ENCODE measurements around the gene CRTC3.
"Not testable (repeated sequence)": the region's sequence is repeated elsewhere in the genome, so short reads cannot be mapped to it uniquely, and the experiment has no call there.

The CRTC3 gene

DNA sequence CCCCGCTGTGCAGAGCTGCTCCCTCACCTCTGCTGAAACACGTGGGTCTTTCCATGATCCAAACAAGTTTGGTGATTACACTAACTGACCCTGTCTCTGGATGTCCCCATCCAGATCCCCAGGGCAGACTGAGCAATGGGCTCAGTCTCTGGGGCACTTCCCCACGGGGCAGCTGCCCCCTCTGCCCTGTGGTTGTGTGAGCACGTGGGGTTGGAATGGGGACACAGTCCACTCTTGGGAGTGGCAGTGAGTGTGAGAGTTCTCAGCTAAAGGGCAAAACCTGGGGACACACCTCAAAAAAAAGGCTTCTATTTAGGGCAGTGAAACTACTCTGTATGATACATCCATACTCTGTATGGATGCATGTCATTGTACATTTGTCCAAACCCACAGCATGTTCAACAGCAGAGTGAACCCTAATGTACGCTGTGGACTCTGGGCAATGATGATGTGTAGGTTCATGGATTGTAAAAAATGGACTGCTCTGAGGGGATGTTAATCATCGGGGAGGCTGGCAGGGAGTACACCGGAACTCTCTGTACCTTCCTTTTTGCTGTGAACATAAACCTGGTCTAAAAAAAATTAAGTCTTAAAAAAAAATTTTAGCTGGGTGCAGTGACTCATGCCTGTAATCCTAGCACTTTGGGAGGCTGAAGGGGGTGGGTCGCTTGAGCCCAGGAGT, 137.5 kb downstream of the CRTC3 start:
- no peaks in the 10 kb centered on the region for H3K36me3 ChIP-seq (ENCODE audit: insufficient read depth, insufficient read length, low read length)
- no peak for DNase-seq (ENCODE audit: low read depth, low spot score)
- no peak overlapping the region for H3K4me3 ChIP-seq (ENCODE audit: insufficient read length, low read depth)
- TF ChIP-seq YY1 (IDR thresholded peaks at IDR 0.05; ENCODE audit: insufficient read depth, insufficient read length) (no peak), SUZ12 (IDR thresholded peaks at IDR 0.05; ENCODE audit: extremely low read depth, insufficient read depth, insufficient read length) (no peak), ZNF274 (IDR thresholded peaks at IDR 0.05; ENCODE audit: low read depth, low read length) (no peak)
- no peaks in the 10 kb centered on the region for H3K27me3 ChIP-seq (ENCODE audit: insufficient read depth, insufficient read length)
- H3K9me3 ChIP-seq (ENCODE audit: insufficient read depth, low read length), result no peaks in the 10 kb centered on the region
- no peak overlapping the region for H3K9ac ChIP-seq (ENCODE audit: insufficient read length, low read depth)
- H3K4me1 ChIP-seq (ENCODE audit: insufficient read depth, insufficient read length), result peaks cover 4% of the 10 kb centered on the region

- not testable (repeated sequence) for H3K4me3 ChIP-seq (ENCODE audit: insufficient read length, low read depth)
These were observed 138.1 kb downstream of the CRTC3 start for GRCh38 chr15:90667755-90668345.

GRCh38 chr15:90670631-90671030, 140.9 kb downstream of the CRTC3 start:
- DNase-seq (ENCODE audit: low read depth, low spot score); H3K9me3 ChIP-seq (ENCODE audit: insufficient read depth, low read length): not testable (repeated sequence)

More at GRCh38 chr15:90667755-90668345, 138.1 kb downstream of the CRTC3 start:
- not testable (repeated sequence) for H3K9ac ChIP-seq (ENCODE audit: insufficient read length, low read depth); H3K36me3 ChIP-seq (ENCODE audit: insufficient read depth, insufficient read length, low read length); H3K9me3 ChIP-seq (ENCODE audit: insufficient read depth, low read length); H3K4me1 ChIP-seq (ENCODE audit: insufficient read depth, insufficient read length); DNase-seq (ENCODE audit: low read depth, low spot score); H3K27me3 ChIP-seq (ENCODE audit: insufficient read depth, insufficient read length)

DNA sequence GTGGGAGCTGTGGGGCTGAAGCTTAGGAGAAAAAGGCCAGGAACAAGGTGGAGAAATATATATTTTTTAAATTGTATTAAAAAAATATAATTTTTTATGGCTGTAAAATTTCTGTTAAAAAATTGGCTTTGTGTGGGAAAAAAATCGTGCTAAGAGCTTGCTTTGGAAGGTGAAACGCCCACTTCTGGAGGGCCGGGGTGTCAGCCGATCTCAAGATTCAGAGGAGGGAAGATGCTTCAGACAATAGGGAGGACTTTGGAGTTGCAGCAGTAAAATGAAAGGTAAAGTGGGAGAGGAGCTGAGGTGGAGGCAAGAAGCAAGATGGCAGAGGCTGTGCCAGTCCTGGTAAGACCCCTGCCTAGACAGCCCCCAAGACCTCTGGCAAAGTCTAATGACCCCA, 141.5 kb downstream of the CRTC3 start:
- no peak for DNase-seq (ENCODE audit: low read depth, low spot score)
- H3K4me1 ChIP-seq (ENCODE audit: insufficient read depth, insufficient read length), result peaks cover 4% of the 10 kb centered on the region
- H3K36me3 ChIP-seq (ENCODE audit: insufficient read depth, insufficient read length, low read length), result no peaks in the 10 kb centered on the region
- no peak overlapping the region for H3K4me3 ChIP-seq (ENCODE audit: insufficient read length, low read depth)
- TF ChIP-seq YY1 (IDR thresholded peaks at IDR 0.05; ENCODE audit: insufficient read depth, insufficient read length) (no peak), ZNF274 (IDR thresholded peaks at IDR 0.05; ENCODE audit: low read depth, low read length) (no peak), SUZ12 (IDR thresholded peaks at IDR 0.05; ENCODE audit: extremely low read depth, insufficient read depth, insufficient read length) (no peak)
- H3K9me3 ChIP-seq (ENCODE audit: insufficient read depth, low read length), result no peaks in the 10 kb centered on the region
- no peaks in the 10 kb centered on the region for H3K27me3 ChIP-seq (ENCODE audit: insufficient read depth, insufficient read length)
- H3K9ac ChIP-seq (ENCODE audit: insufficient read length, low read depth), result no peak overlapping the region

More at GRCh38 chr15:90670631-90671030, 140.9 kb downstream of the CRTC3 start:
- not testable (repeated sequence) for H3K27me3 ChIP-seq (ENCODE audit: insufficient read depth, insufficient read length); H3K9ac ChIP-seq (ENCODE audit: insufficient read length, low read depth); H3K36me3 ChIP-seq (ENCODE audit: insufficient read depth, insufficient read length, low read length); H3K4me3 ChIP-seq (ENCODE audit: insufficient read length, low read depth); H3K4me1 ChIP-seq (ENCODE audit: insufficient read depth, insufficient read length)

DNA sequence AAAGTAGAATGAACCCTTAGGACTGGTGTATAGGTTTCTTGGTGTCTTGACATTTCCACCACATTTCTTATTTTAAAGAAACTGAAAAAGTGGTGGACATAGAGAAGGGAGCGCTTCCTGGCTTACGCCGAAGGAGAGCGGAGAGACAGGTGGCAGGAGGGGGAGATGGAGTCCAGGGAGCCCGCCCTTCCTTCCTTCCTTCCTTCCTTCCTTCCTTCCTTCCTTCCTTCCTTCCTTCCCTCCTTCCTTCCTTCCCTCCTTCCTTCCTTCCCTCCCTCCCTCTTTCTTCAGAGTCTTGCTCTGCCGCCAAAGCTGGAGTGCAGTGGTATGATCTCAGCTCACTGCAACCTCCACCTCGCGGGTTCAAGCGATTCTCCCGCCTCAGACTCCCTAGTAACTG, 143.6 kb downstream of the CRTC3 start:
- not testable (repeated sequence) for H3K27me3 ChIP-seq (ENCODE audit: insufficient read depth, insufficient read length); H3K36me3 ChIP-seq (ENCODE audit: insufficient read depth, insufficient read length, low read length); H3K9me3 ChIP-seq (ENCODE audit: insufficient read depth, low read length); H3K4me3 ChIP-seq (ENCODE audit: insufficient read length, low read depth); H3K4me1 ChIP-seq (ENCODE audit: insufficient read depth, insufficient read length); DNase-seq (ENCODE audit: low read depth, low spot score); H3K9ac ChIP-seq (ENCODE audit: insufficient read length, low read depth)

DNA sequence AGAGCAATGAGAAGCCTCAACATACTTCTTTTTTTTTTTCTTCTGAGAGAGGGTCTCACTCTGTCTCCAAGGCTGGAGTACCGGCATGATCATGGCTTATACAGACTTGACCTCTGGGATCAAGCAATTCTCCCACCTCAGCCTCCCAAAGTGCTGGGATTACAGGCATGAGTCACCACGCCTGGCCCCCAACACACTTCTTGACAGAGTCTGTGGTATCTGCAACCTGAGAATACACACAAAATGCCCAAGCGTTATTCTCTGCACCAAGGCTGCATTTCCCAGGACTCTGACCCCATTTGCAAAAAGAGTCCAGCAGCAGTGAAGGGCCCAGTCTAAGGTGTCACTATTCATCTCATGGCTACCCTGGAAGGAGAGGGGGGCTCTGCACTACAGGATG, 144.8 kb downstream of the CRTC3 start:
- Histone ChIP-seq H3K4me1 (ENCODE audit: insufficient read depth, insufficient read length) (no peaks in the 10 kb centered on the region), H3K36me3 (ENCODE audit: insufficient read depth, insufficient read length, low read length) (no peaks in the 10 kb centered on the region), H3K9ac (ENCODE audit: insufficient read length, low read depth) (no peak overlapping the region), H3K9me3 (ENCODE audit: insufficient read depth, low read length) (no peaks in the 10 kb centered on the region), H3K27me3 (ENCODE audit: insufficient read depth, insufficient read length) (no peaks in the 10 kb centered on the region), H3K4me3 (ENCODE audit: insufficient read length, low read depth) (no peak overlapping the region)
- DNase-seq (ENCODE audit: low read depth, low spot score), result no peak
- TF ChIP-seq ZNF274 (IDR thresholded peaks at IDR 0.05; ENCODE audit: low read depth, low read length) (no peak), YY1 (IDR thresholded peaks at IDR 0.05; ENCODE audit: insufficient read depth, insufficient read length) (no peak), SUZ12 (IDR thresholded peaks at IDR 0.05; ENCODE audit: extremely low read depth, insufficient read depth, insufficient read length) (no peak)

GRCh38 chr15:90675464-90675863, 145.7 kb downstream of the CRTC3 start:
- no peaks in the 10 kb centered on the region for H3K9me3 ChIP-seq (ENCODE audit: insufficient read depth, low read length)
- H3K36me3 ChIP-seq (ENCODE audit: insufficient read depth, insufficient read length, low read length), result no peaks in the 10 kb centered on the region
- H3K27me3 ChIP-seq (ENCODE audit: insufficient read depth, insufficient read length), result no peaks in the 10 kb centered on the region
- H3K4me1 ChIP-seq (ENCODE audit: insufficient read depth, insufficient read length), result no peaks in the 10 kb centered on the region
- no peak for TF ChIP-seq ZNF274 (IDR thresholded peaks at IDR 0.05; ENCODE audit: low read depth, low read length)
- TF ChIP-seq SUZ12 (IDR thresholded peaks at IDR 0.05; ENCODE audit: extremely low read depth, insufficient read depth, insufficient read length), result no peak
- no peak for TF ChIP-seq YY1 (IDR thresholded peaks at IDR 0.05; ENCODE audit: insufficient read depth, insufficient read length)
- DNase-seq (ENCODE audit: low read depth, low spot score), result no peak
- H3K4me3 ChIP-seq (ENCODE audit: insufficient read length, low read depth), result no peak overlapping the region
- H3K9ac ChIP-seq (ENCODE audit: insufficient read length, low read depth), result no peak overlapping the region

Measured in NT2/D1 (cell line).